Thyroid gland (tissue), 4 donors: ENCODE data around the gene STXBP1. TPM values are rescaled to one million over a fixed set of nuclear protein-coding genes. Genes with fewer than 3 reads are reported as not detected.
"Not testable (repeated sequence)": the region's sequence is repeated elsewhere in the genome, so short reads cannot be mapped to it uniquely, and the experiment has no call there.

Source experiments
- DNase-seq, 2 donors: peaks; one replicate each; pipeline ENCODE4 v3.0.0-alpha.2; 2019
- H3K27ac ChIP-seq, 3 donors: fragments of 200-600 bp; sonication (generic); 1 replicate in 2 of 3; 2 replicates in 1 of 3; pipeline ENCODE4 v1.5.1; 2016 to 2019; ENCODE audit warnings: mild to moderate bottlenecking in 1 of 3, moderate library complexity in 1 of 3
- H3K27me3 ChIP-seq: fragments of 200-600 bp; sonication (generic); one replicate; pipeline ENCODE4 v1.5.1; 2019
- H3K36me3 ChIP-seq, 2 donors: fragments of 200-600 bp; sonication (generic); one replicate each; pipeline ENCODE4 v1.5.1; 2016 to 2019
- H3K4me1 ChIP-seq, 2 donors: fragments of 200-600 bp; sonication (generic); one replicate each; pipeline ENCODE4 v1.5.1; 2017 to 2019
- H3K4me3 ChIP-seq, 3 donors: fragments of 200-600 bp; sonication (generic); replicated peaks in 1 of 3; 1 replicate in 2 of 3; 2 replicates in 1 of 3; pipeline ENCODE4 v1.5.1; 2016; ENCODE audit warnings: mild to moderate bottlenecking in 1 of 3
- H3K9me3 ChIP-seq: fragments of 200-600 bp; sonication (generic); one replicate; pipeline ENCODE4 v1.5.1; 2017
- CTCF ChIP-seq, 6 experiments: fragments of 200-600 bp in 3 of 6; fragments of 450-650 bp in 3 of 6; sonication (generic) in 3 of 6; IDR thresholded peaks; one replicate each; pipeline ENCODE4 v1.5.1; 2016 to 2019; ENCODE audit warnings: antibody characterized with exemption in 6 of 6, mild to moderate bottlenecking in 2 of 6, inconsistent platforms in 1 of 6, moderate library complexity in 1 of 6
- POLR2A ChIP-seq, 2 donors: fragments of 450-650 bp; IDR thresholded peaks; one replicate each; pipeline ENCODE4 v1.6.1; 2017; ENCODE audit warnings: antibody characterized with exemption in 2 of 2, mild to moderate bottlenecking in 2 of 2, moderate library complexity in 1 of 2
- WGBS, 2 donors: methylation state at CpG; one replicate each; pipeline ENCODE4 v1.1.5; 2017; 5-methylcytosine and 5-hydroxymethylcytosine counted together
- intact Hi-C: fragments of 100-400 bp; cut with DNase I; formaldehyde crosslinking; loops from one replicate; pipeline ENCODE4 v1.15.1; 2023
- total RNA-seq, 4 donors: library from RNA; depleted of rRNA; stranded (reverse); fragments of >200 nt; gene quantifications; one replicate each; pipeline ENCODE4 v1.2.3, GENCODE V29; 2016

Gene STXBP1
- total RNA-seq, 4 donors from 2014 or later = 23.8 to 139 (median 106) TPM

GRCh38 chr9:127571971-127572370, 40.1 kb upstream of the STXBP1 start:
- TF ChIP-seq POLR2A (IDR thresholded peaks at IDR 0.05) = no peak
- no peak for TF ChIP-seq CTCF (IDR thresholded peaks at IDR 0.05)
- Histone ChIP-seq H3K4me3 (no peak overlapping the region), H3K36me3 (no peaks in the 10 kb centered on the region), H3K27me3 (no peaks in the 10 kb centered on the region), H3K27ac (peak overlapping the region; percentile 97 to 99 (median 99)), H3K4me1 (peaks cover 54 to 63% of the 10 kb centered on the region in 2 donors), H3K9me3 (no peaks in the 10 kb centered on the region)
- no peak for DNase-seq
- intact Hi-C loops = no loop called here
- WGBS, 2 donors = 92 to 97% methylated on average over 3 of the region's 3 CpGs

GRCh38 chr9:127572961-127573721, 38.9 kb upstream of the STXBP1 start:
- no peaks in the 10 kb centered on the region for H3K9me3 ChIP-seq
- H3K27me3 ChIP-seq = no peaks in the 10 kb centered on the region
- H3K4me1 ChIP-seq = peaks cover 54 to 65% of the 10 kb centered on the region in 2 donors
- H3K4me3 ChIP-seq = no peak overlapping the region
- DNase-seq = no peak
- 82 to 88% methylated on average over 9 of the region's 9 CpGs for WGBS, 2 donors
- no peaks in the 10 kb centered on the region for H3K36me3 ChIP-seq
- TF ChIP-seq POLR2A (IDR thresholded peaks at IDR 0.05) = no peak
- no peak for TF ChIP-seq CTCF (IDR thresholded peaks at IDR 0.05)
- intact Hi-C loops = no loop called here
- H3K27ac ChIP-seq = peak overlapping the region; percentile 97 to 99 (median 99)

GRCh38 chr9:127574072-127574993, 37.7 kb upstream of the STXBP1 start:
- peak; percentile 89 to 90 for DNase-seq
- H3K4me3 ChIP-seq = no peak overlapping the region

GRCh38 chr9:127575875-127576778, 36.0 kb upstream of the STXBP1 start:
- no peaks in the 10 kb centered on the region for H3K36me3 ChIP-seq
- DNase-seq = no peak
- peaks cover 51 to 68% of the 10 kb centered on the region in 2 donors for H3K4me1 ChIP-seq
- intact Hi-C loops = no loop called here
- 95 to 96% methylated on average over 13 of the region's 13 CpGs for WGBS, 2 donors
- H3K27ac ChIP-seq = peak overlapping the region; percentile 97 to 99 (median 99)
- TF ChIP-seq CTCF (IDR thresholded peaks at IDR 0.05) = no peak
- no peak for TF ChIP-seq POLR2A (IDR thresholded peaks at IDR 0.05)
- no peak overlapping the region for H3K4me3 ChIP-seq
- H3K27me3 ChIP-seq = no peaks in the 10 kb centered on the region
- no peaks in the 10 kb centered on the region for H3K9me3 ChIP-seq

More at GRCh38 chr9:127574072-127574993, 37.7 kb upstream of the STXBP1 start:
- H3K27me3 ChIP-seq = no peaks in the 10 kb centered on the region
- H3K27ac ChIP-seq = peak overlapping the region; percentile 97 to 99 (median 99)
- intact Hi-C loops = no loop called here
- H3K4me1 ChIP-seq = peaks cover 63 to 76% of the 10 kb centered on the region in 2 donors
- TF ChIP-seq CTCF (IDR thresholded peaks at IDR 0.05) = no peak
- peak in 1 of 2 donors; percentile 42 for TF ChIP-seq POLR2A (IDR thresholded peaks at IDR 0.05)
- WGBS, 2 donors = 22 to 27% methylated on average over 10 of the region's 10 CpGs
- no peaks in the 10 kb centered on the region for H3K9me3 ChIP-seq
- no peaks in the 10 kb centered on the region for H3K36me3 ChIP-seq

GRCh38 chr9:127577194-127577593, 34.9 kb upstream of the STXBP1 start:
- DNase-seq, H3K9me3 ChIP-seq, H3K27ac ChIP-seq, H3K4me3 ChIP-seq, intact Hi-C loops, H3K36me3 ChIP-seq, H3K27me3 ChIP-seq: not testable (repeated sequence)
- 74 to 77% methylated on average over 6 of the region's 7 CpGs for WGBS, 2 donors
- peaks cover 40 to 57% of the 10 kb centered on the region in 2 donors for H3K4me1 ChIP-seq
